Thyroid gland (tissue), 4 donors: Measurements from ENCODE around the gene COL6A2.

ENCODE experiments used
- POLR2A ChIP-seq, 2 donors: fragments of 450-650 bp; IDR thresholded peaks; one replicate each; pipeline ENCODE4 v1.6.1; 2017; ENCODE audit warnings: antibody characterized with exemption in 2 of 2, mild to moderate bottlenecking in 2 of 2, moderate library complexity in 1 of 2
- TF ChIP-seq, protein P1 (sequence below), 6 experiments: fragments of 200-600 bp in 3 of 6; fragments of 450-650 bp in 3 of 6; sonication (generic) in 3 of 6; IDR thresholded peaks; one replicate each; pipeline ENCODE4 v1.5.1; 2016 to 2019; ENCODE audit warnings: antibody characterized with exemption in 6 of 6, mild to moderate bottlenecking in 2 of 6, inconsistent platforms in 1 of 6, moderate library complexity in 1 of 6

DNA sequence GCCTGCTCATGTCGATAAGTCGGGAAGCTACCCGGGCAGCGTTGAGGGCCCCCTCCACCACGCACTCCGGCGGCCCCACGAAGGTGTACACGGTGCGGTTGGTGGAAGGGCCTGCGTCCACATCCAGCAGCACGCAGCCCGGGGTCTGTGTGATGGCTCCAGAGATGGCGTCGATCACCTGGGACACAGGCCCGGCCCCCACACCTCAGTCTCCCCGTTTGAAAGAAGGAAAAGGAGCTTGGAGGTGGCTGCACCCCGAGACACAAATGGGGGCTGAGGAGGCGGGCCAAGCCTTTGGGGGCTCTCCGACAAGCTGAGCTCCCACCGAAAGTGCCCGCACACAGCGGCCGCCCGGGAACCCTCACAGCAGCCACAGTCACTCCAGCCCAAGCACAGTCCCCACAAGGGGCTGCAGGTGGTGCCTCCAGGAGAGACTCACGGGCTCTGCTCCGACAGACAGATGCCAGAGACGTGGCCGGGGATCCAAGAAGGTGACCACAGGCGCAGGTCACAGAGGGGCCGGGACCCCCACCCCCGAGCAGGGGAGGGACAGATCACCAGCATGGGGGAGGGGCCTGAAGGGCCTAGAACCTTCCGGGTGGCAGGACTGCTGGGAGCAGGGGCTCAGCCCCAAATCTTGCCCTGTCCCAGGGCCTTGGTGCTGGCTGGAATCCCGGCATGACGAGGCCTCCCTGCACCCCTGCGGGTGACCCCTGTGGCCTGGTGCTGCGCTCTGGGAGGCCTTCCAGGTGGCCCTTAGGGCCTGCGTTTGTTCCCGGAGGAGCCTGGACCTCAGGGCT lies 56.4 kb downstream of the COL6A2 start:
- TF ChIP-seq, protein P1, sequence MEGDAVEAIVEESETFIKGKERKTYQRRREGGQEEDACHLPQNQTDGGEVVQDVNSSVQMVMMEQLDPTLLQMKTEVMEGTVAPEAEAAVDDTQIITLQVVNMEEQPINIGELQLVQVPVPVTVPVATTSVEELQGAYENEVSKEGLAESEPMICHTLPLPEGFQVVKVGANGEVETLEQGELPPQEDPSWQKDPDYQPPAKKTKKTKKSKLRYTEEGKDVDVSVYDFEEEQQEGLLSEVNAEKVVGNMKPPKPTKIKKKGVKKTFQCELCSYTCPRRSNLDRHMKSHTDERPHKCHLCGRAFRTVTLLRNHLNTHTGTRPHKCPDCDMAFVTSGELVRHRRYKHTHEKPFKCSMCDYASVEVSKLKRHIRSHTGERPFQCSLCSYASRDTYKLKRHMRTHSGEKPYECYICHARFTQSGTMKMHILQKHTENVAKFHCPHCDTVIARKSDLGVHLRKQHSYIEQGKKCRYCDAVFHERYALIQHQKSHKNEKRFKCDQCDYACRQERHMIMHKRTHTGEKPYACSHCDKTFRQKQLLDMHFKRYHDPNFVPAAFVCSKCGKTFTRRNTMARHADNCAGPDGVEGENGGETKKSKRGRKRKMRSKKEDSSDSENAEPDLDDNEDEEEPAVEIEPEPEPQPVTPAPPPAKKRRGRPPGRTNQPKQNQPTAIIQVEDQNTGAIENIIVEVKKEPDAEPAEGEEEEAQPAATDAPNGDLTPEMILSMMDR (IDR thresholded peaks at IDR 0.05) = no peak
- no peak for TF ChIP-seq POLR2A (IDR thresholded peaks at IDR 0.05)
